Measurements from ENCODE around the gene KLF7. TPM values are rescaled to one million over a fixed set of nuclear protein-coding genes. Genes with fewer than 3 reads are reported as not detected.
A peak's percentile ranks its signal among the peaks of the same experiment; 100 is the strongest.

Gene KLF7
- total and polyA plus RNA-seq, 9 donors = 9.5 to 68.1 (median 31.8) TPM

DNA sequence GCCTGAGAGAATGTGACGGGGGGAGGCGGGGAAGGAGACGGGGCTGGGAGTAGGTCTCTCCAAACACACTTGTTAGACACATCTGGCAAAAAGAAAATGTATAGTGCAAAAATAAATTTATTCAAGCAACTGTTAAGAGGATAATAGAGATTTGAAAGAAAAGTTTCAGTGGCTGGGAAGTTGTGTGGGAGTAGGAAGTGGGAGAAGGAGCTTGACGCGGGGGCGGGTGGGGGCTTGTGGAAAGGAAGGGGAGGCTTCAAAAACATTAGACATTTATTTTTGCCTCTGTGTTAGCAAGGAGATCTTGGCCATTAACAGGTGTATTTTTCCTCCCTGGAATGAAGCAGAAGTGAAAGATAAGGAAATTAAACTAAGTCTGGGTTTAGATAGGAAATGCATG, 90.3 kb downstream of the KLF7 start:
- H3K27me3 ChIP-seq = no peaks in the 10 kb centered on the region
- H3K27ac ChIP-seq = peak overlapping the region in 1 of 2 donors; percentile 31
- H3K36me3 ChIP-seq = no peaks in the 10 kb centered on the region
- intact Hi-C loops (cut with DNase I) = loop anchor here in 1 of 4 donors (5.0 kb wide), 1 partner anchor 87 kb away; no protein-coding TSS in a partner anchor
- peak in 4 of 5 donors; percentile 16 to 48 (median 30) for DNase-seq
- H3K4me1 ChIP-seq (ENCODE audit: insufficient read depth) = peaks cover 12% of the 10 kb centered on the region
- no peaks in the 10 kb centered on the region for H3K9me3 ChIP-seq
- no peak overlapping the region for H3K4me3 ChIP-seq
- 14 to 22% (median 22%) methylated on average over 6 of the region's 6 CpGs for WGBS, 3 donors
- TF ChIP-seq EP300 (IDR thresholded peaks at IDR 0.05) (no peak), POLR2A (IDR thresholded peaks at IDR 0.05) (no peak)
- TF ChIP-seq, protein P1, sequence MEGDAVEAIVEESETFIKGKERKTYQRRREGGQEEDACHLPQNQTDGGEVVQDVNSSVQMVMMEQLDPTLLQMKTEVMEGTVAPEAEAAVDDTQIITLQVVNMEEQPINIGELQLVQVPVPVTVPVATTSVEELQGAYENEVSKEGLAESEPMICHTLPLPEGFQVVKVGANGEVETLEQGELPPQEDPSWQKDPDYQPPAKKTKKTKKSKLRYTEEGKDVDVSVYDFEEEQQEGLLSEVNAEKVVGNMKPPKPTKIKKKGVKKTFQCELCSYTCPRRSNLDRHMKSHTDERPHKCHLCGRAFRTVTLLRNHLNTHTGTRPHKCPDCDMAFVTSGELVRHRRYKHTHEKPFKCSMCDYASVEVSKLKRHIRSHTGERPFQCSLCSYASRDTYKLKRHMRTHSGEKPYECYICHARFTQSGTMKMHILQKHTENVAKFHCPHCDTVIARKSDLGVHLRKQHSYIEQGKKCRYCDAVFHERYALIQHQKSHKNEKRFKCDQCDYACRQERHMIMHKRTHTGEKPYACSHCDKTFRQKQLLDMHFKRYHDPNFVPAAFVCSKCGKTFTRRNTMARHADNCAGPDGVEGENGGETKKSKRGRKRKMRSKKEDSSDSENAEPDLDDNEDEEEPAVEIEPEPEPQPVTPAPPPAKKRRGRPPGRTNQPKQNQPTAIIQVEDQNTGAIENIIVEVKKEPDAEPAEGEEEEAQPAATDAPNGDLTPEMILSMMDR (IDR thresholded peaks at IDR 0.05) = no peak

DNA sequence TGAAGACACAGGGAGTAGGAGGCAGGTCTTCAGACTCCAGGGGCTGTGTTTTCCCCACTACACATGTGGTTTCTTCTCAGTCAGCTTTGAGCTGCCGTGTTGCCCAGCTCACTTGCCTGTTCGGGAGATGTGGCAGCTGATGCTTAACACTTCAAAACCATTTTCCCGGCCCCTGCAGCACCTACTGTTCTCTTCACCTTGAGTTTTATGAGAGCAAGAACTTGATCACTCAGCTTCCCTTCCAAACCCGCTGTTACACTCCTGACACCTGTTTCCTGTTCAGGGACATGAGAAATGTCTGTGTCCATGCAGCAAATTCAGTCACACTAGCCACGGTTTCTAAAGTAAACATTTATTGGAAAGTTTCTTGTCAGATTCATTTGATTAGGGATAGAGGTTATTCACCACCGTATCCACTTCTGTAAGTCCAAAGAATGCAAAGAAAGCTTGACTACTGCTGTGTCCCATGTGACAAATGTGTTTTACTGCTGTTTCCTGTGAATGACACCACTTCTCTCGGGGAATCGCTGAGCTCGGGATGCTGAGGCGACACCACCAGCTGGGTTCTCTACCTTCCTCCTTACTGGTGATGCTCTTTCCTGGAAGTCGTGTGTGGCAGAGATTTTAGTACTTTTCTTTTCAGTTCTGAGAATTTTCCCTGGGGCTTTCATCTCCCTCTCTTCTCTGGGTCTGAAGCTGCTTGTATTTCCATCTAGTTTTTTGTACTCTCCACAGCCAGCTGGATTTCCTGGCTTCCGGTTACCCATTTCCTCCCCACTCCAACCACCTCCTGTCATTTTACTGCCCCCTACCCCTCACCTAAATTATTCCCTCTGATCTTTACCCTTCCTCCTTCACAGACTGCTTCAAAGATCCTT, 91.7 kb downstream of the KLF7 start:
- H3K27ac ChIP-seq = peak overlapping the region in 1 of 2 donors; percentile 33
- intact Hi-C loops (cut with DNase I) = no loop called here
- H3K36me3 ChIP-seq = no peaks in the 10 kb centered on the region
- no peaks in the 10 kb centered on the region for H3K9me3 ChIP-seq
- peaks cover 12% of the 10 kb centered on the region for H3K4me1 ChIP-seq (ENCODE audit: insufficient read depth)
- H3K4me3 ChIP-seq = no peak overlapping the region
- 19 to 23% (median 20%) methylated on average over 12 of the region's 12 CpGs for WGBS, 3 donors
- TF ChIP-seq, protein P1 (IDR thresholded peaks at IDR 0.05) = no peak
- no peak for TF ChIP-seq EP300 (IDR thresholded peaks at IDR 0.05)
- TF ChIP-seq POLR2A (IDR thresholded peaks at IDR 0.05) = no peak
- H3K27me3 ChIP-seq = no peaks in the 10 kb centered on the region
- peak in 1 of 5 donors; percentile 25 for DNase-seq

DNA sequence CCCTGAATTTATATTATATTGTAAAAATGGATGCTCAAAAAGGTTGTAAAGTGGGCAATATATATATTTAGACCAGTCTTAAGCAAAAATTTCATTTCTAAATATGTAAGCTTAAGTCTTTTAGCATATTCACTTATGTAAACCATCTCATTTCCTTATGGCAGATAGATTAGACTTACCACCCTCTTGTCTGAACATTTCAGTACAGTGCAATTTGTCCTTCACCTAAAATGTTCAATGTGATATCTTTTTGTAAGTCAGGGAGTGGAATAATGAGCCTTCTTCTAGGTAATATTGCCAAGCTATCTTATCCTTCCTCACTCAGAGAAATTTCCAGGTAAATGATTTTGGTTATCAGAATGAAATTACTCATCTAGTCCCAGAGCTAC, 92.3 kb downstream of the KLF7 start:
- Histone ChIP-seq H3K9me3 (no peaks in the 10 kb centered on the region), H3K36me3 (no peaks in the 10 kb centered on the region), H3K4me1 (ENCODE audit: insufficient read depth) (peaks cover 12% of the 10 kb centered on the region), H3K27ac (peak overlapping the region in 1 of 2 donors; percentile 33), H3K27me3 (no peaks in the 10 kb centered on the region), H3K4me3 (no peak overlapping the region)
- DNase-seq = no peak
- intact Hi-C loops (cut with DNase I) = no loop called here
- TF ChIP-seq, protein P1 (IDR thresholded peaks at IDR 0.05) = no peak
- TF ChIP-seq POLR2A (IDR thresholded peaks at IDR 0.05) (no peak), EP300 (IDR thresholded peaks at IDR 0.05) (no peak)

DNA sequence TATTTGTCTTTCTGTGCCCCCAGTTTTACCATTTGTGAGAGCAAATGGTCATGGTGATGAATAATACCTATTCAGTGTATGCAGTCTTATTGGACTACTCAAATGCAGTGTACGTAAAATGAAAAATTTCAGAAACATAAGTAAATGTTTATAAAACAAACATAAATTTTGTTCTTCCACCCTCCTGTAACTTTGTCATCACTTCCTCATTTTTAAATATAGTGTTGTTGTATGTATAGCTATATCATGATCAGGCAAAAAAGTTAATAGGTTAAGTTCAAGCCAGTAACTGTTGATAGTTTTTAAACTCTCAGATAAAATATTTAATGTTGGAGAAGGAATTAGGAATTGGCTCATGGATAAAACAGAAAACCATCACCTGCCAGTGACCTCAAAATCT, 93.2 kb downstream of the KLF7 start:
- intact Hi-C loops (cut with DNase I) = no loop called here
- no peaks in the 10 kb centered on the region for H3K9me3 ChIP-seq

More for the DNA sequence above, 93.2 kb downstream of the KLF7 start:
- Histone ChIP-seq H3K36me3 (no peaks in the 10 kb centered on the region), H3K27me3 (no peaks in the 10 kb centered on the region), H3K4me3 (no peak overlapping the region), H3K27ac (no peak overlapping the region), H3K4me1 (ENCODE audit: insufficient read depth) (peaks cover 12% of the 10 kb centered on the region)
- TF ChIP-seq, protein P1 (IDR thresholded peaks at IDR 0.05) = no peak
- no peak for TF ChIP-seq EP300 (IDR thresholded peaks at IDR 0.05)
- TF ChIP-seq POLR2A (IDR thresholded peaks at IDR 0.05) = no peak
- 90 to 97% (median 92%) methylated on average over 1 of the region's 1 CpG for WGBS, 3 donors
- DNase-seq = no peak
